ENCODE measurements around the gene CDK18.

Gene CDK18

DNA sequence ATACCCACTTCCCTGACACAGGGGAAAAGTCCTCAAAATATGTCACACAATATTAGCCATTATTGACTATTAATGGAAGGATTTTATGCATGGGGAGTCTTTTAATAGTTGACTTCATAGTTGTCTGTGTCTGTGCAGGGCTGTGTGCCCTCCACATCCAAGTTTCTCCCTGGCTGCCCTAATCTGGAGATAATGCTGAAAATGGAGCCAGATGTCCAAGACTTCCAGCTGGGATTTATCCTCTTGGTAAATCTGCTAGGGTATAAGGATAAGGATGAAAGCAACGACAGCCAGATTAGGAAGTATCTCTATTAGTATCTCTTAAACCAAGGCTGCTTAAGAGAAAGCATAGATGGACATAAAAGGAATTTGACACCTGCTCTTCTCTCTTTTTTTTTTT is 42.1 kb downstream of the CDK18 start:
- TF ChIP-seq ARNT (IDR thresholded peaks at IDR 0.05) (no peak), ZNF384 (IDR thresholded peaks at IDR 0.05) (no peak), HDGF (IDR thresholded peaks at IDR 0.05; ENCODE audit: borderline replicate concordance) (no peak), SP1 (IDR thresholded peaks at IDR 0.05) (no peak), NFRKB (IDR thresholded peaks at IDR 0.05) (no peak), FOXM1 (IDR thresholded peaks at IDR 0.05; ENCODE audit: borderline replicate concordance) (no peak), TARDBP (IDR thresholded peaks at IDR 0.05) (no peak), CTBP1 (IDR thresholded peaks at IDR 0.05; ENCODE audit: borderline replicate concordance) (no peak), FOXA1 (IDR thresholded peaks at IDR 0.05) (no peak), ELF4 (IDR thresholded peaks at IDR 0.05) (no peak), LEF1 (IDR thresholded peaks at IDR 0.05; ENCODE audit: borderline replicate concordance) (no peak), L3MBTL2 (conservative IDR thresholded peaks at IDR 0.05) (no peak)
- TF ChIP-seq, protein P1, sequence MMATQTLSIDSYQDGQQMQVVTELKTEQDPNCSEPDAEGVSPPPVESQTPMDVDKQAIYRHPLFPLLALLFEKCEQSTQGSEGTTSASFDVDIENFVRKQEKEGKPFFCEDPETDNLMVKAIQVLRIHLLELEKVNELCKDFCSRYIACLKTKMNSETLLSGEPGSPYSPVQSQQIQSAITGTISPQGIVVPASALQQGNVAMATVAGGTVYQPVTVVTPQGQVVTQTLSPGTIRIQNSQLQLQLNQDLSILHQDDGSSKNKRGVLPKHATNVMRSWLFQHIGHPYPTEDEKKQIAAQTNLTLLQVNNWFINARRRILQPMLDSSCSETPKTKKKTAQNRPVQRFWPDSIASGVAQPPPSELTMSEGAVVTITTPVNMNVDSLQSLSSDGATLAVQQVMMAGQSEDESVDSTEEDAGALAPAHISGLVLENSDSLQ (IDR thresholded peaks at IDR 0.05) = no peak
- ChIA-PET CTCF (no interaction called here), POLR2A (no interaction called here)
- DNase-seq (ENCODE audit: extremely low spot score) = no peak

DNA sequence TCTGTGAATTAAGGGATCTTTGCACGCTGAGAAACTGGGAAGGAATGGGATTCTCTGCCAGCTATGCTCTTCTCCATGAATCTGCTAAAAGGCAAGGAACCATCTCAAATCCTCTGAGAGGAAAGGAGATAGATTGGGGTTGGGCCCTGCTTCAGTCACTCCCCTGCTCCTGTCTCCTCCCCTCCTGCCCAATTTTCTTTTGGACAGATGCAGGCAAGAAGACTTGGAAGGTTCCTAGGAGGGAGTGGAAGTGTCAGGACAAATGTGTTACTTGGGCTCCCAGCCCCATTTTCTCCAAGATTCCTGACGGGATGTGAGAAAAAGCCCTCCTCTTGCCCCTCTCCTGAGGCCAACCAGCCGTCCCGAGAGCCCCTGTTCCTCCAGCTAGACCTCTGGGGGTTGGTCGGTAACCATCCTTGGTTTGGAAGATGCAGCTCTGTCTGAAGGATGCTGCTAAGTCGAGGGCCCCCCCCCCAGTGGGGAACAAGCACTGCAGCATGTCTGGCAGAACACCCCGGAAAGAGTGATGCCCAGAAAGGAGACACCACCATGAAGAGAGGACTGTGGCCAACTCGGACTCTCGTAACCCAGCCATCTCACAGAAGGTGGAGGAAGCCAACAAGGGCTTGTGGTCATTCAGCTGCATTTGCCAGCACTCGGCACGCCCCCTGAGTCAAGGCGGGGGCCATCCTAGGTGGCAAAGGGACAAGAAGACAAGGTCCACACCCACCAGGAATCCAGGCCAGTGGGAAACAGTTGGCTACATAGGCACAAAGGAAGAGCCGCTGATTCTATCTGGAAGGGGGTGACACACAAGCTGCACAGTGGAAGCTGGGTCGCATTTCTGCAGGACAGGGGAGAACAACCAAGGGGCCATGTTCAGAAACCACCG is 43.7 kb downstream of the CDK18 start:
- POLR2A ChIA-PET = no interaction called here
- TF ChIP-seq TARDBP (IDR thresholded peaks at IDR 0.05) = no peak
- no peak for TF ChIP-seq FOXA1 (IDR thresholded peaks at IDR 0.05)
- TF ChIP-seq LEF1 (IDR thresholded peaks at IDR 0.05; ENCODE audit: borderline replicate concordance) = no peak
- no peak for TF ChIP-seq CTBP1 (IDR thresholded peaks at IDR 0.05; ENCODE audit: borderline replicate concordance)
- TF ChIP-seq ZNF384 (IDR thresholded peaks at IDR 0.05) = no peak
- TF ChIP-seq SUZ12 (IDR thresholded peaks at IDR 0.05) = no peak
- no peak for TF ChIP-seq NFRKB (IDR thresholded peaks at IDR 0.05)
- TF ChIP-seq ARNT (IDR thresholded peaks at IDR 0.05) = no peak
- no peak for TF ChIP-seq FOXK2 (IDR thresholded peaks at IDR 0.05)
- no peak for TF ChIP-seq ELF4 (IDR thresholded peaks at IDR 0.05)
- TF ChIP-seq BHLHE40 (IDR thresholded peaks at IDR 0.05; ENCODE audit: borderline replicate concordance) = no peak
- DNase-seq (ENCODE audit: extremely low spot score) = no peak
- CTCF ChIA-PET = interaction anchor here (0.7 kb wide), 1 partner anchor 22 kb away, joined by 3 read pairs; no protein-coding TSS in a partner anchor

DNA sequence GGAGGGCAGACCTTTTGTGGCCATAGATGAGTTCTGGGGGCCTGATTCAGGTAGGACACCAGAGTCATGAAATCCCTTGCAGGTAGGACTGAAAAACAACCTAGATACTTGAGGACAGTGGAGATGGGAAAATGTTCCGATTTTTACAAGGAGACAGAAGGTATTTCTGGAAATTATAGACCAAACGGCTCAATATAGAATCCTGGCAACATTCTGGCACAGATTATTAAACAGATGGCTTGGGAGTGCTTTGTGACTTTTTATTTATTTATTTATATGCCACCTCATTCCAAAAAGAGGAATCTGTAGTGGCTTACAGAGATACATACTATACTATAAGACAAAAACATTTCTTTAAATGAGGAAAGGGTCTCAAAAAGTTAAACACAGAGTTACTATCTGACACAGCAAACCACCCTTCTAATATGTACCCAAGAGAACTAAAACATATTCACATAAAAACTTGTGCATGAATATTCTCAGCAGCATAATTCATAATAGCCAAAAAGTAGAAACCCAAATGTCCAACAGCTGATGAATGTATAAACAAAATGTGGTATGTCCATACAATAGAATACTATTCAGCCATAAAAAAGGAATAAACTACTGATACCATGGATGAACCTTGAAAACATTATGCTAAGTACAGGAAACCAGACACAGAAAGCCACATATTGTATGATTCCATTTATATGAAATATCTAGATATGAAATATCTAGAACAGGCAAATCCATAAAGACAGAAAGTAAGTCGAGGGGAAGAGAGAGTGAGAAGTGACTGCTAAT is 49.8 kb downstream of the CDK18 start:
- CTCF ChIA-PET = interaction anchor here (0.6 kb wide), 1 partner anchor 37 kb away, joined by 3 read pairs; no protein-coding TSS in a partner anchor
- TF ChIP-seq ARNT (IDR thresholded peaks at IDR 0.05) (no peak), BHLHE40 (IDR thresholded peaks at IDR 0.05; ENCODE audit: borderline replicate concordance) (no peak), L3MBTL2 (conservative IDR thresholded peaks at IDR 0.05) (no peak)
- POLR2A ChIA-PET = no interaction called here
- DNase-seq (ENCODE audit: extremely low spot score) = no peak

DNA sequence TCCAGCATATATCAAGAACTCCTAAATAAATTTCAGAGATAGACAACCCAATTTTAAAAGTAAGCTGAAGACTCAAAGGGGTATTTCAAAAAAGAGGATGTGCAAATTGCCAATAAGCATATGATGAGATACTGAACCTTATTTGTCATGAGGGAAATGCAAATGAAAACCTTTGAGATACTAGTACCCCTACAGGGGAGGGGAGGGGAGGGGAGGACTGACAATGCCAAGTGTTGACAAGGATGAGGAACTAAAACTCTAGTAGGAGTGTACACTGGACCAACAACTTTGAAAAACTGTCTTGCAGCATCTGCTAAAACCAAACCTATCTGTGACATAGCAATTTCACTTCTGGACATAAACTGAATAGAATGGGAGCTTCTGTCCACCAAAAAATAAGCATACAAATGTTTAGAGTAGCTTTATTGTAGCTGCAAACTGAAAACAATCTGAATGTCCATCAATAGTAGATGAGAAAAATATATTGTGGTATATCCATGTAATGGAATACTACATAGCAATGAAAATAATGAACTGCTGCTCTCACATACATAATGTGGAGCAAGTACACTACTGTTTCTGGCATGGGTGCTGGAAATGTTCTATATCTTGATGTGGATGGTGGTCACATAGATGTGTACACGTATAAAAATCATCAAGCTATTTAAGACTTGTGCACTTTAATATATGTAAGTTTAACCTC is 57.2 kb downstream of the CDK18 start:
- CTCF ChIA-PET = interaction anchor here (0.8 kb wide), 1 partner anchor 96 kb away, joined by 5 read pairs; no protein-coding TSS in a partner anchor
- DNase-seq (ENCODE audit: extremely low spot score) = no peak
- TF ChIP-seq, protein P1 (IDR thresholded peaks at IDR 0.05) = no peak
- TF ChIP-seq HDGF (IDR thresholded peaks at IDR 0.05; ENCODE audit: borderline replicate concordance) = no peak
- TF ChIP-seq BHLHE40 (IDR thresholded peaks at IDR 0.05; ENCODE audit: borderline replicate concordance) = no peak
- POLR2A ChIA-PET = no interaction called here

DNA sequence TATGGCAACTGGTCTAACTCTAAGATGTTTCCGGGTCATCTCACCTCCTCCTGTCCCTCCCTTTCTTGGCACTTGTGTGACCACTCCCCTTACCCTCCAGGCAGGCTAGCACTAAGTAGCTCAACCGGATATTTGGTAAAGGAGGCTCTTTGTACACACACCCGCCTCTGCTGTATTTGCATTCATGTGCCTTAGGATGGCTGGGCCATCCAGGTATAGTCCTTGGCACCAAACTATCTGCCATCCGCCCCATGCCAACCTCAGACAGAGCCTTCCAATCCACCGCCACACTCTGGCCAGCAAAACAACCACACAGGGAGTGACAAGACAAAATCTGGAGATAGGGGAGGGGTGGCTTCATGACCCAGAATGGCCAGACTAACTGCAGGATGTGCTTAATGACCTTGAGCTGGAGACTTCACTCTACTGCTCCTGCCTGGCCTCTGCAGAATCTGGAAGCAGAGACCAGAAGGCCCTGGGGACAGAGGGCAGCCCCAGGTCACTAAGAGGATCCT is 59.5 kb downstream of the CDK18 start:
- ChIA-PET CTCF (no interaction called here), POLR2A (no interaction called here)
- DNase-seq (ENCODE audit: extremely low spot score) = no peak
- no peak for TF ChIP-seq TARDBP (IDR thresholded peaks at IDR 0.05)
- TF ChIP-seq ELF4 (IDR thresholded peaks at IDR 0.05) = no peak
- TF ChIP-seq HDGF (IDR thresholded peaks at IDR 0.05; ENCODE audit: borderline replicate concordance) = no peak

DNA sequence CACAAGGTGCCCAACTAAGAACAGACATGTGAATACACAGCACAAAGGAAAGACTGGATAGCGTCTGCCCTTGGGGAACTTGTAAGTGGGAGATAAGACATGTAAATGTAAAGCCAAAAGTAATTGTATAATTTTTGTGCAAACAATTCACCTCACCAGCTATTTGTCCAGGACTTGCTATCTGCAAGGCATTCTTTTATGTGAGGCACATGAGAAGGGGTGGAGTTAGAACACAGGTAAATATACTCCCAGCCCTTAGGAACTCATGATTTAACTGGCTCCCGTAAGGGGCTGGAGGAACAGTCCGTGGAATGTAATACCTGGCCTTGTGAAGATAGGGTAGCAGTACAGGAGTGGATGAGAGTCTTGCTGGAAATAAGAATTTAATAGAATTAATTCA is 61.3 kb downstream of the CDK18 start:
- no peak for DNase-seq (ENCODE audit: extremely low spot score)
- no peak for TF ChIP-seq NFRKB (IDR thresholded peaks at IDR 0.05)
- TF ChIP-seq ELF4 (IDR thresholded peaks at IDR 0.05) = no peak
- no peak for TF ChIP-seq SUZ12 (IDR thresholded peaks at IDR 0.05)
- no peak for TF ChIP-seq LEF1 (IDR thresholded peaks at IDR 0.05; ENCODE audit: borderline replicate concordance)
- TF ChIP-seq, protein P1 (IDR thresholded peaks at IDR 0.05) = no peak
- TF ChIP-seq SP1 (IDR thresholded peaks at IDR 0.05) = no peak
- TF ChIP-seq ARNT (IDR thresholded peaks at IDR 0.05) = no peak
- POLR2A ChIA-PET = no interaction called here
- CTCF ChIA-PET = interaction anchor here (1.0 kb wide), 1 partner anchor 17 kb away, joined by 3 read pairs; no protein-coding TSS in a partner anchor
